Endothelial cell of umbilical vein (primary cell): ENCODE results near the gene NCBP1.

Source experiments
- EZH2 ChIP-seq: IDR thresholded peaks from 2 replicates; pipeline ENCODE4 v1.6.1; 2012; ENCODE audit warnings: borderline replicate concordance, low read depth, mild to moderate bottlenecking, moderate library complexity, low read length, inconsistent platforms; ENCODE audit not compliant: severe bottlenecking
- FOS ChIP-seq: IDR thresholded peaks from 2 replicates; pipeline ENCODE4 v1.6.1; 2011; ENCODE audit warnings: mild to moderate bottlenecking, low read length, moderate library complexity, borderline replicate concordance; ENCODE audit not compliant: insufficient read depth
- JUN ChIP-seq: IDR thresholded peaks from 2 replicates; pipeline ENCODE4 v1.6.1; 2011; ENCODE audit warnings: borderline replicate concordance, low read depth; ENCODE audit not compliant: insufficient read length, insufficient read depth
- MYC ChIP-seq: IDR thresholded peaks from one replicate; pipeline ENCODE4 v1.6.1; 2011; ENCODE audit warnings: mild to moderate bottlenecking, low read depth, low read length
- POLR2A ChIP-seq: IDR thresholded peaks from 2 replicates; pipeline ENCODE4 v1.6.1; 2012; ENCODE audit warnings: low read depth, mild to moderate bottlenecking, control low read depth, low read length
- POLR2AphosphoS5 ChIP-seq: IDR thresholded peaks from 2 replicates; pipeline ENCODE4 v1.6.1; 2012; ENCODE audit warnings: low read depth, mild to moderate bottlenecking, control low read depth, low read length, moderate library complexity; ENCODE audit not compliant: insufficient read depth
- TF ChIP-seq, protein P1 (sequence below), 2 donors: IDR thresholded peaks; 1 replicate in 1 of 2; 2 replicates in 1 of 2; pipeline ENCODE4 v1.5.1; 2011; ENCODE audit warnings: low read length in 2 of 2, mild to moderate bottlenecking in 2 of 2, moderate library complexity in 2 of 2, control low read depth in 1 of 2, inconsistent platforms in 1 of 2, low read depth in 1 of 2; ENCODE audit not compliant: insufficient read depth in 1 of 2; ENCODE audit errors: extremely low read depth in 1 of 2
- TF ChIP-seq, protein P2 (sequence below): IDR thresholded peaks from 2 replicates; pipeline ENCODE4 v1.6.1; 2011; ENCODE audit not compliant: insufficient read depth, insufficient read length

DNA sequence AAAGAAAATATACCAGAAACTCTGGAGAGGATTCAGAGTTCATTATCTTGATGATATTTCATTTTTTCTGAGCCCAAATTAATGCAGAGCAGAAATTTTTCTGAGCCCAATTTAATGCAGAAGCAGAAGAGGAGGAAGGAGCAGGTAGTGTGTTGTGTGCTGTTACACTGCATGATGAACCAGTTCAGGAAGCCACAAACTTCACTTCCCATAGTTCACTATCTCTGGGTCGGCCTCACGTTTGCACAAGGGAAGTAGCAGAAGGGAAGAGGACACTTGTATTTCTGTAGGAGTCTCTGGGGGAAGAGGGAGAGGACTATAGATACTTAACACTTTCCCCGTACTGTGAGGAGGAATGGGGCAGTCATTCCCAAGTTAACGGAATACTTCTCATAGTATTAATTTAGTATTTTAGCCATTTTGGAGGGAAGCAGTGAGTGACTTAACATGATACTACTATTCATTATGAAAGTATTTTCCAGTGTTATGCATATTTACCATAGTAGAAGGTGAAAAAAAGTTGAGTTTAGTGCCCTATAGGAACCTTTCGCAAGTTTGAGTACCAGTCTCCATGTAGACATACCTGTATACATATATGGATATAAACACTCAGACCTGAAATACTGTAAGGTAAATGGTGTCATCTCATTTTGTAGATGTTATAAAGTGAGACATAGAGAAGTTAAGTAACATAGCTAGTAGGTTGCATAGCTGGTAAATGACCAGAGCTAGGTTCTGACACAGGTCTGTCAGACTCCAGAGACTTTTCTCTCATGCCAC lies 33.5 kb downstream of the NCBP1 start:
- no peak for TF ChIP-seq JUN
- no peak for TF ChIP-seq MYC
- TF ChIP-seq, protein P1, sequence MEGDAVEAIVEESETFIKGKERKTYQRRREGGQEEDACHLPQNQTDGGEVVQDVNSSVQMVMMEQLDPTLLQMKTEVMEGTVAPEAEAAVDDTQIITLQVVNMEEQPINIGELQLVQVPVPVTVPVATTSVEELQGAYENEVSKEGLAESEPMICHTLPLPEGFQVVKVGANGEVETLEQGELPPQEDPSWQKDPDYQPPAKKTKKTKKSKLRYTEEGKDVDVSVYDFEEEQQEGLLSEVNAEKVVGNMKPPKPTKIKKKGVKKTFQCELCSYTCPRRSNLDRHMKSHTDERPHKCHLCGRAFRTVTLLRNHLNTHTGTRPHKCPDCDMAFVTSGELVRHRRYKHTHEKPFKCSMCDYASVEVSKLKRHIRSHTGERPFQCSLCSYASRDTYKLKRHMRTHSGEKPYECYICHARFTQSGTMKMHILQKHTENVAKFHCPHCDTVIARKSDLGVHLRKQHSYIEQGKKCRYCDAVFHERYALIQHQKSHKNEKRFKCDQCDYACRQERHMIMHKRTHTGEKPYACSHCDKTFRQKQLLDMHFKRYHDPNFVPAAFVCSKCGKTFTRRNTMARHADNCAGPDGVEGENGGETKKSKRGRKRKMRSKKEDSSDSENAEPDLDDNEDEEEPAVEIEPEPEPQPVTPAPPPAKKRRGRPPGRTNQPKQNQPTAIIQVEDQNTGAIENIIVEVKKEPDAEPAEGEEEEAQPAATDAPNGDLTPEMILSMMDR (IDR thresholded peaks at IDR 0.05; ENCODE audit: extremely low read depth in 1 of 2, insufficient read depth in 1 of 2, low read depth in 1 of 2, low read length in 2 of 2) = no peak
- TF ChIP-seq FOS = no peak
- TF ChIP-seq EZH2 = no peak
- TF ChIP-seq POLR2A = no peak
- no peak for TF ChIP-seq POLR2AphosphoS5
- TF ChIP-seq, protein P2, sequence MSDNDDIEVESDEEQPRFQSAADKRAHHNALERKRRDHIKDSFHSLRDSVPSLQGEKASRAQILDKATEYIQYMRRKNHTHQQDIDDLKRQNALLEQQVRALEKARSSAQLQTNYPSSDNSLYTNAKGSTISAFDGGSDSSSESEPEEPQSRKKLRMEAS = no peak
